ENCODE results near the gene ZFYVE9.
A peak's percentile ranks its signal among the peaks of the same experiment; 100 is the strongest.
"Not testable (repeated sequence)": the region's sequence is repeated elsewhere in the genome, so short reads cannot be mapped to it uniquely, and the experiment has no call there.

Gene ZFYVE9

GRCh38 chr1:52345252-52345651 lies 203.4 kb downstream of the ZFYVE9 start:
- no peak for DNase-seq

GRCh38 chr1:52346653-52347052 lies 204.8 kb downstream of the ZFYVE9 start:
- DNase-seq: no peak

- DNase-seq: no peak
Observed at GRCh38 chr1:52348704-52349300, 206.9 kb downstream of the ZFYVE9 start.

GRCh38 chr1:52352690-52353089 lies 210.8 kb downstream of the ZFYVE9 start:
- DNase-seq: no peak

- no peak for DNase-seq
Observed at GRCh38 chr1:52355436-52355835, 213.5 kb downstream of the ZFYVE9 start.

GRCh38 chr1:52355847-52356505 lies 214.1 kb downstream of the ZFYVE9 start:
- DNase-seq: no peak

- no peak for DNase-seq
Observed at GRCh38 chr1:52356818-52357355, 215.0 kb downstream of the ZFYVE9 start.

- no peak for DNase-seq
Observed at GRCh38 chr1:52357397-52357796, 215.5 kb downstream of the ZFYVE9 start.

- DNase-seq: no peak
Observed at GRCh38 chr1:52358851-52359497, 217.1 kb downstream of the ZFYVE9 start.

- no peak for DNase-seq
Observed at GRCh38 chr1:52359676-52360594, 218.0 kb downstream of the ZFYVE9 start.

GRCh38 chr1:52360595-52360968 lies 218.7 kb downstream of the ZFYVE9 start:
- no peak for DNase-seq

GRCh38 chr1:52364235-52364839 lies 222.4 kb downstream of the ZFYVE9 start:
- no peak for DNase-seq

- no peak for DNase-seq
Observed at GRCh38 chr1:52365071-52365745, 223.3 kb downstream of the ZFYVE9 start.

GRCh38 chr1:52365746-52366516 lies 224.0 kb downstream of the ZFYVE9 start, which contains the start of gene CC2D1B:
CC2D1B (minus strand) TSS chr1:52366205; CDS start chr1:52364620, 1,585 bp downstream.
- DNase-seq: peak; percentile 94

GRCh38 chr1:52366517-52366827 lies 224.6 kb downstream of the ZFYVE9 start:
- no peak for DNase-seq

GRCh38 chr1:52367272-52367671 lies 225.4 kb downstream of the ZFYVE9 start:
- no peak for DNase-seq

- peak; percentile 21 for DNase-seq
Observed at GRCh38 chr1:52368383-52369172, 226.7 kb downstream of the ZFYVE9 start.

GRCh38 chr1:52369851-52370250 lies 228.0 kb downstream of the ZFYVE9 start:
- DNase-seq: not testable (repeated sequence)

GRCh38 chr1:52385376-52385775 lies 243.5 kb downstream of the ZFYVE9 start:
- DNase-seq: no peak

- no peak for DNase-seq
Observed at GRCh38 chr1:52386458-52386857, 244.6 kb downstream of the ZFYVE9 start.

Data from SHP77 treated with DMSO at 0.1 percent for 48 hours (cell line).